Measurements from ENCODE around the gene ESYT1.

DNA sequence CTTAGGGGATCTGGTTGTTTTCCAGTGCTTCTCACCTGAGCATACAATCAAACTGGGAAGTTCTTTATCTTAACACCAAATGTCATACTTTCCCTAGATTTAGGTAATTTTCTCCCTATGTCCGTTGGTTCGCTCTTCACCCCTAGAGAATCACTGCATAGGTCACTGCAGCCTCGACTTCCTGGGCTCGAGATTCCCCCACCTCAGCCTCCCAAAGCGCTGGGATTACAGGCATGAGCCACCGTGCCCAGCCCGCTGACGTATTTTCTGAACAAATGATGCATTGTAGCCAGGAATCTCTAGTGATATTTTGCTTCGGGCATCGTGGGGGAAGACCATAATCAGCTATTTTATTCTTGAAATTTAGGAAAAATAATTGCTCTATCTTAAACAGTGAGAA lies 12.7 kb upstream of the ESYT1 start:
- TF ChIP-seq CTCF (IDR thresholded peaks at IDR 0.05; ENCODE audit: insufficient read depth, low read length), result no peak
- no peak for TF ChIP-seq GABPA (IDR thresholded peaks at IDR 0.05; ENCODE audit: low read depth)

Measured in HL-60 (cell line).